ENCODE data around the gene C3orf38.
"Not testable (repeated sequence)": the region's sequence is repeated elsewhere in the genome, so short reads cannot be mapped to it uniquely, and the experiment has no call there.

C3orf38 gene

DNA sequence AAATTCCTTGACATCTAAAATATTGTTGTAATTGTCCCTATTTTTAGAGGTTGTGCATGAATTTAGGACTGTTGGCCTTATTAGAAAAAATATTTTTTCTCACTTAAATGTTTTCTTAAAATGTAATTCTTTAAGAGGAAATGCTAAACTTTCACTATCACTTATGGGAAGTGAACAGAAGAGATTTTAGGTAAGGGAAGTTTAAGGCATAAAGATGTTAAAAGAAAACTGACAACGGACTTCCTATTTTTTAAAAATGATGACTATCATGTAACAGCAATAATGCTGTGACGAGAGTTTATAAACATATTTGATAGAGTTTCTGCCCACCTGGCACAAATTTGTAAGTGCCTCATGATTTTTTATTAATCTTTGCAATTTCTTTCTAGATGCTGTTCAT lies 3.1 kb downstream of the C3orf38 start:
- no peak for DNase-seq (ENCODE audit: low read depth in 2 of 2)

DNA sequence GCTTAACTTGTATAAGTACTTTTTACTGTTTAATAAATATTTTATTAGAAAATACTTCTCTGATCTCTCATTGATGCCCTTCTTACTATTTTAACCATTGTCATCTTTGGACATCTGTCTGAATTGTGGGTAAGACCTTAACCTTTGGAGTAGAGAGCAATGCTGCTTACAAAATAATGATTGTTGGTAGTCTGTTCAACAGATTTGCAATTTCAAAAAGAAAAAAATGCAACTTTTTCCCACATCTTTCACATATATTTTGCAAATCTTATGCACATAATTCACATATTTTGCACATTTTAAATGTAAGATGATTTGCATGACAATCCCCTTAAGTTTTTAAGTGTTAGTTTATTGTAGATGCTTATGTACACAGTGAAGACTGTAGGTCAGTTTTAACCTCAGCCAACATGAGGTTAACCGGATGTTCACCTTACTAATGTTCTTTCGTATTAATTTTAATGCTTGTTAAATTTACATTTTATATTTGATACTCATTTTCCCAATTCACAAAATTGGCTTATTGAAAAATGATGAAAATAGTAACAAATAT lies 16.7 kb downstream of the C3orf38 start:
- DNase-seq (ENCODE audit: low read depth in 2 of 2), result no peak

DNA sequence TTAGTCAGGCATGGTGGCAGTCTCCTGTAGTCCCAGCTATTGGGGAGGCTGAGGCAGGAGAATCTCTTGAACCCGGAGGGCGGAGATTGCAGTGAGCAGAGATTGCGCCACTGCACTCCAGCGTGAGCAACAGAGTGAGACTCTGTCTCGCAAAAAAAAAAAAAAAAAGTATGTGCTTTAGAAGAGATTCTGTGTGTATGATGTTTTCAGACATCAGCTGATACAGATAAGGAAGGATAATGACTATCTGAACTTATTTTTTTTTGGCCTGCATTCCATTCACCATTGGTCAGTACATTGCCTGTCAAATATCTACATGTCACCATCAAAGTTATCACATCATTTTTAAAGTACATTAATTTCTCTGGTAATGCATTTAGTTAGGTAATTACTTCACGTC lies 17.4 kb downstream of the C3orf38 start:
- no peak for DNase-seq (ENCODE audit: low read depth in 2 of 2)

DNA sequence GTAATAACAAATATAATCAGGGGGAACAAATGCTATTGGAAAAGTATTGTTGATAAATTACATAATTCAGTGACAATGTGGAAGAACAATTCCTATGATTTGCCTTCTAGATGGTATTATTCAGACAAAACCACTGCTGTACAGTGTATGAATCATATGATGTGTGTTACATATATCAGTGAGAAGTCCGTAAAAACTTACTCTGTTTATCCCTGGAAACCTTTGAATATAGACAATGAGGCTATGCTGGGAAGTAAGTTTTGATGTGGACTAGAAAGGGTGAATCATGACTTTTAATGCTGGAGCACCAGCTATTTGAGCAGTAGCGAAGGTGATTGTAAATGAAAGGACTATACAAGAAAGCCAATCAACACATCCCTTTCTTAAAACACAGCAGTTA lies 17.9 kb downstream of the C3orf38 start:
- DNase-seq (ENCODE audit: low read depth in 2 of 2), result no peak

DNA sequence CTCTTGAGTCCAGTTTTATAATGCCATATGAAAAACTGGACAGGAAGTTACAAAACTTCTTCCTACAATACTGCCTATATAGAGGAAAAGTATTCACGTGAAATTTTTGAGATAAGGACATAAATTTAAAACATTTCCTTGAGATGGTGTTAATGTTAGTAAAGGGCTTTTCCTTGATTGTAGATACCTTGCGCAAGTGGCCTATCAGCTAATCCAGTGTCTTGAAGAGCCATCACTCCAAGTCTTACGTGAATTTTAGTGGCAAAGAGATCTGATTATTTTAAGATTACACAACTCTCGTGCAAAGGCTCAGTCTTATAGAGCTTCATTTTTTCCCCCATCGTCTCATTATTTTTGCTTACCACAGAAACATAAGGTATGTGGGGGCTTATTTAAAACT lies 18.4 kb downstream of the C3orf38 start:
- no peak for DNase-seq (ENCODE audit: low read depth in 2 of 2)

DNA sequence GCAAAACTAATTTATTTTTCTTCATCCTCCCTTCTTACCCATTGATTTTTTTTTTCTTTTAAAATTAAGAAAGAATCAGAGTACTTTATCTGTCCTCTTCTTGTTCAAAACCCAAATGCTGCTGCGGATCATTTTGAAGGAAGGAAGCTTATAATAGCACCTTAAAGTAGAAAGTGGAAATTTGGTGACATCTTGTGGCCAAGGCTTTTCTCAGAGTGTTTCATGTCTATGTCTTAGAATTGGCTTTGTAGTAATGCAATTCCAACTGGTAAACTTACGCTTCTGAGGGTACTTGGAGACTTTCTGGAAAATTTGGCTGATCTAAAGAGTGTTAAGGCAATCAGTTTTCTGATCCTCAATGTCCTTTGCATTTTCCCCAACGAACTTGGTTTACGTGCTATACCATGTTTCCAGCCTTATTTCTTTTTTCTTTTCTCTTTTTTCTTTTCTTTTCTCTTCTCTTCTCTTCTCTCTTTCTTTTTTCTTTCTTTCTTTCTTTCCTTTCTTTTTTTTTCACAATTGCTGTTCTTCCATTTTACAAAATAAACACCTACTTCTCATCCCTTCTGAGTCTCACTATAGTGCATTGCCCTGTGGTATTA lies 30.7 kb downstream of the C3orf38 start:
- DNase-seq (ENCODE audit: low read depth in 2 of 2), result no peak

DNA sequence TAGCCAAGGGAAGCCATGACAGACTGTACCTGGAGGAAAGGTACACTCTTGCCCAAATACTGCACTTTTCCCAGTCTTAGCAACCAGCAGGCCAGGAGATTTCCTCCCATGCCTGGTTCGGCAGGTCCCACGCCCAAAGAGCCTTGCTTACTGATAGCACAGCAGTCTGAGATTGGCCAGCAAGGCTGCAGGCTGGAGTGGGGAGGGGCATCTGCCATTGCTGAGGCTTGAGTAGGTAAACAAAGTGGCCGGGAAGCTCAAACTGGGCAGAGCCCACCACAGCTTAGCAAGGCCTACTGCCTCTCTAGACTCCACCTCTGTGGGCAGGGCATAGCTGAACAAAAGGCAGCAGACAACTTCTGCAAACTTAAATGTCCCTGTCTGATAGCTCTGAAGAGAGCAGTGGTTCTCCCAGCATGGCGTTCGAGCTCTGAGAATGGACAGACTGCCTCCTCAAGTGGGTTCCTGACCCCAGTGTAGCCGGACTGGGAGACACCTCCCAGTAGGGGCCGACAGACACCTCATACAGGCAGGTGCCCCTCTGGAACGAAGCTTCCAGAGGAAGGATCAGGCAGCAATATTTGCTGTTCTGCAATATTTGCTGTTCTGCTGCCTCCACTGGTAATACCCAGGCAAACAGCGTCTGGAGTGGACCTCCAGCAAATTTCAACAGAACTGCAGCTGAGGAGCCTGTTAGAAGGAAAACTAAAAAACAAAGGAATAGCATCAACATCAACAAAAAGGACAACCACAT lies 32.6 kb downstream of the C3orf38 start:
- DNase-seq (ENCODE audit: low read depth in 2 of 2), result not testable (repeated sequence)

DNA sequence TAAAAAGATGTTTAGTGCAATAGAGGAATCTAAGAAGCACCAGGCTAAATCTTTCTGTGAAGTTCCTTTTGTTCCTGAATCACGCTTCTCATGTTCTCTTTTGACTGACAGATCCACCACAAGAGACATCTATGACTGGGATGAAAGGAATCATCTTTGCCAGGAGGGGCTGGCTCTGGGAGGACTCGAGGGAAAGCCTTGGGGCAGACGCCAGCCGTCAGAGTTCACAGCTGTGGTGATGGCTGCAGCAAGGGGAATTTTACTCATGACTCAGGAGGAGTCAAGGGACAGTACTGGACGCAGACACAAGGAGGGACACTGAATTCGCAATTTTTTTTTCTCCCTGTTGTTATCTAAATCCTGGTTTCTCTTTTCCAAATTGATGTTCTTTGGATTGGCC lies 38.7 kb downstream of the C3orf38 start:
- DNase-seq (ENCODE audit: low read depth in 2 of 2), result no peak

DNA sequence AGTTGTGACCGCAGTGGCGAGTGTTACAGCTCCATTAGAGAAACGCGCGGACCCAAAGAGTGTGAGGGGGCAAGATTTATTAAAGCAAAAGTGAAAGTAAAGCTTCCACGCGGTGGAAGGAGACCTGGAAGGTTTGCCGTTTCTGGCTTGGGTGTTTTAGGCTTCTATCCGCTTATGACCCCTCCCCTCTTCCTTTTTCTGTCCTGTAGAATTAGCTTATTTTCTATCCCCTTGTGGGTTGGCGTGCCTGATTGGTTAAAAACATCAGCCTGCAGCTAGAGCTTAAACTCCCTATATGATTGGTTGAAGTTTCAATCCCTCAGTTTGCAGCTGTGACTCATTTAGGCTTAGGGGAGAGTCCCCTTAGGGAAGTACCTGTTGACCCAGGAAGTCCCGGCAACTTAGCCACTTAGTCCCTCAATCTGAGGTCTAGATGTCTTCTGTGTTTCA lies 39.6 kb downstream of the C3orf38 start:
- no peak for DNase-seq (ENCODE audit: low read depth in 2 of 2)

DNA sequence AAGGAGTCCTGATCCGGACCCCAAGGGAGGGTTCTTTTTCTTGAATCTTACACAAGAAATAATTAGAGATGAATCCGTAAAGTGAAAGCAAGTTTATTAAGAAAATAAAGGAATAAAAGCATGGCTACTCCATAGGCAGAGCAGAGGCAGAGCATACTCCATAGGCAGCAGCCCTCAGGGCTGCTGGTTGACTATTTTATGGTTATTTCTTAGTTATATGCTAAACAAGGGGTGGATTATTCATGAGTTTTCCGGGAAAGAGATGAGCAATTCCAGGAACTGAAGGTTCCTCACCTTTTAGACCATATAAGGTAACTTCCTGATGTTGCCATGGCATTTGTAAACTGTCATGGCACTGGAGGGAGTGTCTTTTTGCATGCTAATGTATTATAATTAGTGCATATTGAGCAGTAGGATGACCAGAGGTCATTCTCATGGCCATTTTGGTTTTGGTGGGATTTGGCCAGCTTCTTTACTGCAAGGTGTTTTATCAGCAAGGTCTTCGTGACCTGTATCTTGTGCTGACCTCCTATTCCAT lies 42.2 kb downstream of the C3orf38 start:
- DNase-seq (ENCODE audit: low read depth in 2 of 2), result no peak

DNA sequence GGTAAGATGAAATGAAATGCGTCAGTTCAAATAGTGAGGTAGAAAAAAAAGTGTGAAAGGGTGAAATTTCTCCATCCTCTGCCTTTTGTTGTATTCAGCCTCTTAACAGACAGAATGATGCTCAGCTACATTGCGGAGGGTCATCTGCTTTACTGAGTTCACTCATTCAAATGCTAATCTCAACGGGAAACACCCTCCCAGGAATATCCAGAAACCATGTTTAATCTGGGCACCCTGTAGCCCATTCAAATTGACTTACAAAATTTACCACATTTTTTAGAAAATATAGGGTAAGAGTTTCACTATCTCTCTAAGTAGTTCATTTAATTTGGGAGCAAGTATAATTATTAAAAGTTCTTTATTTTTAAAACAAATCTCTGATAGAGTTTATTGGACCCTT lies 42.9 kb downstream of the C3orf38 start:
- no peak for DNase-seq (ENCODE audit: low read depth in 2 of 2)

DNA sequence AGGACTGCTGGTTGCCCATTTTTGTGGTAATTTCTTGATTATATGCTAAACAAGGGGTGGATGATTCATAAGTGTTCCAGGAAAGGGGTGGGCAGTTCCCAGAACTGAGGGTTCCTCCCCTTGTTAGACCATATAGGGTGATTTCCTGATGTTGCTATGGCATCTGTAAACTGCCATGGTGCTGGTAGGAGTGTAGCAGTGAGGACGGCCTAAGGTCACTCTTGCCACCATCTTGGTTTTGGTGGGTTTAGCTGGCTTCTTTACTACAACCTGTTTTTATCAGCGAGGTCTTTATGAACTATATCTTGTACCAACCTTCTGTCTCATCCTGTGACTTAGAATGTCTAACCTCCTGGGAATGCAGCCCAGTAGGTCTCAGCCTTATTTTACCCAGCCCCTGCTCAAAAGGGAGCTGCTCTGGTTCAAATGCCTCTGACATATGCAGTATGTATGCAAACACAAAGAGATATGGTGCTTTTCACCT lies 46.2 kb downstream of the C3orf38 start:
- no peak for DNase-seq (ENCODE audit: low read depth in 2 of 2)

DNA sequence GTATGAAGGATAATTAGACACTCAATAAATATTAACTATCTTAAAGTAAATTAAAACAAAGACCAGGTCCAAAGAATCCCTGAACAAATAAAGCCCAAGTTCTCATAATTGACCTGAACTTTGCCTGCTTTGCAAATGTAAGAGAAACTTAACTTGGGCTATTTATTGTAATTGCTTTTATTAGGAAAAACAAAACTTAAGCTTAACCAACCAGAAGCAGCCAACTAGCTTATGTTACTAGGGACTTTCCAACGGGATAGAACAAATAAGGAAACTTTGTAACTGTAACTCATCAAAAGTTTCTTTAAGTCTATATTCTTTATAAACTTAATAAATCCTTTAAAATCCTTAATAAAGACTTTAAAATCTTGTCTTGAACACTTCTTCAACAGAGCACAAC lies 48.4 kb downstream of the C3orf38 start:
- DNase-seq (ENCODE audit: low read depth in 2 of 2), result no peak

DNA sequence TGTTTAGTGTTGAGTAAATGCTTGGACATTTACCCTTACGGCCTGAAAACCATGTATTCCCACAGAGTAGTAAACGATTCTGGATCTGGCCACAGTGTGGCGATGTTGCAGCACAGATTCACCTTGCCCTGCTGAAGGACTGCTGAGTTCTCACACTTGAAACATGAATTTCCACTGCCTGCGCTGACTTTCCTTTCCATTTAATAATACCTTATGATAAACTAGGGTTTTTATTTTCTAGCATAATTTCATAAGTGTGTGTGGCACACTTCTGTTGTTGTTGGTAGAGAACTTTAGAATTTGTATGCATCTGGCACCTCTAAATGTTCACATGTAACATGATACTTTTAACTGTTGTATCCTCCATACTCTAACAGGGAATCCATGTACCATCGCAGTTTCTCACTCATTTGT lies 53.9 kb downstream of the C3orf38 start:
- DNase-seq (ENCODE audit: low read depth in 2 of 2), result no peak

Measured in stimulated activated CD8-positive, alpha-beta memory T cell treated with anti-CD3 and anti-CD28 coated beads, Interleukin-2, amount 100 ng/mL, for 1 hour (primary cell).